HG03175 (cell line): Measurements from ENCODE around the gene PLEKHM2.

ENCODE experiments used
- ATAC-seq: cut with Tn5 transposase; IDR thresholded peaks from one replicate; pipeline ENCODE4 v1.9.1; 2021; ENCODE audit warnings: mild to moderate bottlenecking, moderate library complexity; ENCODE audit not compliant: unreplicated experiment

The PLEKHM2 gene

GRCh38 chr1:15724949-15725880 is 41.1 kb downstream of the PLEKHM2 start:
- no peak for ATAC-seq

DNA sequence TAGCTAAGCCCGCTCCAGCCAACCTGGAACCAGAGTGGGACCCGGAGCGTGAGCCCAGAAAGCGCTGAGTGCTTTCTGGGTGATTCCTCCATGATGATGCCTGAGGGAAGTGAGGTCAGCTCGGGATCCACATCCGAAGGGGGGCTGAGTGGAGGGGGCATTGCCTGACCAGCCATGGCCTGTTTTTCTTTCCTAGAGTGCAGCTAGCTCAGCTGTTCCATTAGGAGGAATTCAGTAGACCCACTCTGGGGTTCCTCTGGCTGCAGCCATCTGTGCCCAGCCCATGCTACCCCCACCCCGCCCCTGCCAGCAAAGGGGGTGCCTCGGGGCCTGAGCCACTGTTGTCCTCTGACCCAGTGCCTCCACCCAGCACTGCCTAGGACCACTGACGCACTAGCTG is 42.4 kb downstream of the PLEKHM2 start:
- ATAC-seq: no peak

GRCh38 chr1:15727021-15727420 is 42.9 kb downstream of the PLEKHM2 start:
- no peak for ATAC-seq

GRCh38 chr1:15727424-15727823 is 43.3 kb downstream of the PLEKHM2 start:
- no peak for ATAC-seq

GRCh38 chr1:15727866-15728534 is 43.9 kb downstream of the PLEKHM2 start:
- no peak for ATAC-seq

- no peak for ATAC-seq
Measured at GRCh38 chr1:15728937-15729657, 45.0 kb downstream of the PLEKHM2 start.

DNA sequence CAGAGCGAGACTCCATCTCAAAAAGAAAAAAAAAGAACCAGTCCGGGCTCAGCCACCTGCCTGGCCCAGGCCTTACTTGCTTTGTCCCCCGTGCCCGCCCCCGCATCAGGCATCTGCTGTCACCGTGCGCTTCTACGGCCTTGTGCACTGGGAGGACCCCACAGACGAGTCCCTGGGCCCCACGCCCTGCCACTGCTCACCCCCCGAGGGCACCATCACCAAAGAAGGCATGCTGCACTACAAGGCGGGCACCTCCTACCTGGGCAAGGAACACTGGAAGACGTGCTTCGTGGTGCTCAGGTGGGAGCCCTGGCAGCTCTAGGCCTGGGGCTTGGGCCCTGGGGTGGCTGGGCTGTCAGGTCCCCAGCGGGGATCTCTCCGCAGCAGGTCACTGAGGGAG is 46.3 kb downstream of the PLEKHM2 start:
- ATAC-seq: no peak

DNA sequence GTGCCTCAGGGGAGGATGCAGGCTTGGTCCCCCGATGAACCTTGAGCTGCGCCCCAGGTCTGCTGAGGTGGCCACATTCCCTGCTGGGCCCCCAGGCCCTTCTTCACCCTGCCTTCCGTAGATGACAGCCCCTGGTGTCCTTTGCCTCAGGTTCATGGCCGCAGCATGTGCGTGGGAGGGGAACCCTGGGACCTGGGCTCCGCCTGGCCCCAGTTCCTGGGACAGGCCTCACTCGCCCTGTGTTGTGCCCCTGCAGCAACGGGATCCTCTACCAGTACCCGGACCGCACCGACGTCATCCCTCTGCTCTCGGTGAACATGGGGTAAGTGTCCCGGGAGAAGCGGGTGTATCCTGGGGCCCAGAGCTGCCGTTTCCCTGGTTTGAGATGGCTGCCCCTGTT is 46.8 kb downstream of the PLEKHM2 start:
- ATAC-seq: no peak

- ATAC-seq: no peak
Measured at GRCh38 chr1:15731735-15732685, 47.9 kb downstream of the PLEKHM2 start.

- no peak for ATAC-seq
Measured at GRCh38 chr1:15732686-15733081, 48.6 kb downstream of the PLEKHM2 start.

GRCh38 chr1:15733218-15733725 is 49.2 kb downstream of the PLEKHM2 start:
- no peak for ATAC-seq

DNA sequence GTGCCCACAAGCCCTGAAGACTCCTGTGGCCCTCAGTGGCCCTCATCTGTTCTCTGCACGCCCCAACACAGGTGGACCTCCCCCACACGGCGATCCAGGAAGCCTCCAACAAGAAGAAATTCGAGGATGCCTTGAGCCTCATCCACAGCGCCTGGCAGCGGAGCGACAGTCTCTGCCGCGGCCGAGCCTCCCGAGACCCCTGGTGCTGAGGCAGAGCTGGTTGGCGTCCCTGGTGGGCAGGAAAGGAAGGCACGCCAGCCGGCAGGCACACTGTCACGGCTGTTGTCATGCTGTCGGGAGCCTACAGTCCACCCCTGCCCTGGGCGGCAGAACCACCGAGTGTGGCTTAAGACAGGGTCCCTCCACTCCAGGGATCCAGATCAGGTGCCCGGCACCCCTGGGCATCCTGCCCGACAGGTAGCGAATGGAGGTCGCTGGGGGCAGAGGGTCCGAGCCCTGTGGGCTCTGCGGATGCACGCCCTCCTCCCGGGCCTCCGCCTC is 49.7 kb downstream of the PLEKHM2 start:
- no peak for ATAC-seq

GRCh38 chr1:15734296-15734695 is 50.2 kb downstream of the PLEKHM2 start:
- no peak for ATAC-seq

- ATAC-seq: no peak
Measured at GRCh38 chr1:15734901-15735300, 50.8 kb downstream of the PLEKHM2 start.

DNA sequence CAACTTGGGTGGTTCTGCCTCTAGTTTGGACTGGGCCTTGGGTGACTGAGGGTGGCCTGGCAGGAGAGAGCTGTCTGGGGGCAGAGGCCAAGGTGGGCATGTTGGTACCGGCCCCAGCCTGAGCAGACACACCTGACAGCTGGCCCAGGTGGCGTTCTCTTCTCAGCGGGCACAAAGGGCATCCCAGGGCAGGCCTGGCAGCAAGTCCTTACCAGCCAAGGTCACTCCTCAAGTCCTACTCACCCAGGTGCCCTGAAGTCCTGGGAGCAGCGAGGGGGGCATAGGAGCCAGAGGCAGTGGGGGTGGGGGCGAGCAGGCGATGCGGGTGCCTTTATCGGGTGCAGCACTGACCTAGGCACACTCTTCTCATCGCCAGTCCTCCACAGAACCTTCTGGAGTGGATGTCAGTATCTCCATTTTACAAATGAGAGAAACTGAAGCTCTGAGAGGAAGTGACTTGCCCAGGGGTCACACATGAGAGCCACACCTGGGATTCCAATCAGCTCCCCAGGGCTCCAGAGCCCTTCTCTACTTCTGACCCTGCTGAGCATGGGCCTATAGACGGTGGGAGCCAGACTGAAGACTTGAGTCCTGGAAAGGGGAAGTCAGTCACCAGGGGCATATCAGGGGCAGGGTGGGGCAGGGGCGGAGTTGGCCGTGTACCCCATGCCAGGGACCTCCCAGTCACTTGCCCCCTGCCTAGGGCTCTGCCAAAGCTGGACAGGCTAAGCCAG is 51.4 kb downstream of the PLEKHM2 start:
- ATAC-seq: no peak

DNA sequence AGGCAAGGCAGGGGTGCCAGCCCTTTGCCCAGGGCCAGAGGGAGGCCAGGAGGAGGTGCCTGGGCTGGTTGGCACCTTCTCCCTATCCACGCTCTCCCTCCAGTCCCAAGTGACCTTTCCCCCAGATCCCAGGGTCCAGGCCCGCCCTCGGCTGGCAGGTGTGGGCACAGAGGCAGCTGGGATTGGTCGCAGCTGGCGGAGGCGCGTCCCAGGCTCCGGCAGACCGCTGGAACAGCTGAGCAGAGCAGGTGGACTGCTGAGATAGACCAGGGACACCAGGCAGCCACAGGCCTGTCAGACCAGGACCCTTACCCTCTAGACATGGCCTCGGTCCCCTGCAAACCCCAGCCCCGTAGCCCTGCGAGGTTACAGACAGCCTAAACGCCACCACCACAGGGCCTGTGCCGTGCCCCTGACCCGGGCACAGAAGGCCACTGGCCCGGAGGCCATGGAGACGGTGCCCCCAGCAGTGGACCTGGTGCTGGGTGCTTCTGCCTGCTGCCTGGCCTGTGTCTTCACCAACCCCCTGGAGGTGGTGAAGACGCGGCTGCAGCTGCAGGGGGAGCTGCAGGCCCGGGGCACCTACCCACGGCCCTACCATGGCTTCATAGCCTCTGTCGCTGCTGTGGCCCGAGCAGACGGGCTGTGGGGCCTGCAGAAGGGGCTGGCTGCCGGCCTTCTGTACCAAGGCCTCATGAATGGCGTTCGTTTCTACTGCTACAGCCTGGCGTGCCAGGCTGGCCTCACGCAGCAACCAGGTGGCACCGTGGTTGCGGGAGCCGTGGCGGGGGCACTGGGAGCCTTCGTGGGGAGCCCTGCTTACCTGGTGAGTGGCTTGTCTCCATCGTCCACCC is 52.1 kb downstream of the PLEKHM2 start, which contains the start of gene SLC25A34:
SLC25A34 (plus strand) TSS at position 221 of the 854 bp plus-strand sequence; CDS start at position 449, 228 bp downstream.
- no peak for ATAC-seq

DNA sequence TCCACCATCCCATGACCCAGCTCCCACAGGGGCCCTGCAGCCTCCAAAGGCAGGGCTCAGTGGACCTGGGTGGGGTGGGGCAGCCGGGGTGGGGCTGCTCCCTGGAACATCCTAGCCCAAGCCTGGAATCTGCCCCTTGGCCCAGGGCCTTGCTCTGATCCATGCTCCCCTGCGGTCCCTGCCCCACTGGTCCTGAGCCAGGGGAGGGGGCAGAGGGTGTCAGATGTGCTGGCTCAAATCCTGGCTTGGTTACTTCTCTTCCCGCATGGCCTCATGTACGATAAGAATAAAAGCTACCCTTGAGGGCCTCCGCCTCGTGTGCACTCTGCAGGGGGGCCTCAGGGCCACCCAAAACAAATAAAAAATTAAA is 52.8 kb downstream of the PLEKHM2 start:
- no peak for ATAC-seq
